PFSK-1 (cell line): ENCODE results near the gene SLCO6A1.

Source experiments
- FOXP2 ChIP-seq: optimal IDR thresholded peaks from 2 replicates; pipeline ENCODE3; 2011; ENCODE audit warnings: borderline replicate concordance, control low read depth, inconsistent platforms; ENCODE audit not compliant: insufficient read depth; ENCODE audit errors: extremely low read length, extremely low read depth
- POLR2AphosphoS5 ChIP-seq: IDR thresholded peaks from 2 replicates; pipeline ENCODE4 v1.6.1; 2012; ENCODE audit warnings: low read depth, mild to moderate bottlenecking, control low read depth, low read length, moderate library complexity
- SIN3A ChIP-seq: IDR thresholded peaks from 2 replicates; pipeline ENCODE4 v1.6.1; 2012; ENCODE audit warnings: mild to moderate bottlenecking, low read length, moderate library complexity, borderline replicate concordance; ENCODE audit not compliant: insufficient read depth
- TAF1 ChIP-seq: IDR thresholded peaks from 2 replicates; pipeline ENCODE4 v1.6.1; 2012; ENCODE audit warnings: low read length, control low read depth, borderline replicate concordance; ENCODE audit not compliant: insufficient read depth

GRCh38 chr5:102481054-102481715 is 17.6 kb downstream of the SLCO6A1 start:
- no peak for TF ChIP-seq POLR2AphosphoS5
- TF ChIP-seq TAF1, result no peak
- TF ChIP-seq SIN3A, result no peak
- no peak for TF ChIP-seq FOXP2
